Gastrocnemius medialis (tissue), 4 donors: ENCODE data around the gene TENM3. TPM values are rescaled to one million over a fixed set of nuclear protein-coding genes. Genes with fewer than 3 reads are reported as not detected.

Experiments used
- ATAC-seq, 2 donors: fragments of 150-250 bp; one replicate each; pipeline ENCODE4 v1.9.1; 2016
- DNase-seq, 2 donors: peaks; one replicate each; pipeline ENCODE4 v3.0.0-alpha.2; 2019
- H3K27ac ChIP-seq, 4 donors: fragments of 200-600 bp; sonication (generic); 1 replicate in 1 of 4; 2 replicates in 3 of 4; pipeline ENCODE4 v1.5.1; 2016 to 2018; ENCODE audit warnings: mild to moderate bottlenecking in 2 of 4, moderate library complexity in 1 of 4
- H3K27me3 ChIP-seq, 3 donors: fragments of 200-600 bp; sonication (generic) in 2 of 3; 1 replicate in 1 of 3; 2 replicates in 2 of 3; pipeline versions ENCODE4 v1.5.1 to v1.6.0; 2016 to 2019; ENCODE audit warnings: mild to moderate bottlenecking in 1 of 3, moderate library complexity in 1 of 3
- H3K36me3 ChIP-seq, 2 donors: fragments of 200-600 bp; sonication (generic) in 1 of 2; one replicate each; pipeline ENCODE4 v1.5.1; 2017 to 2018
- H3K4me1 ChIP-seq, 2 donors: fragments of 200-600 bp; sonication (generic) in 1 of 2; one replicate each; pipeline ENCODE4 v1.5.1; 2016 to 2017; ENCODE audit warnings: mild to moderate bottlenecking in 2 of 2
- H3K4me3 ChIP-seq, 4 donors: fragments of 200-600 bp; sonication (generic) in 3 of 4; 1 replicate in 1 of 4; 2 replicates in 3 of 4; pipeline ENCODE4 v1.5.1; 2016 to 2019; ENCODE audit warnings: mild to moderate bottlenecking in 2 of 4
- H3K9me3 ChIP-seq, 3 donors: fragments of 200-600 bp; sonication (generic) in 2 of 3; 1 replicate in 1 of 3; 2 replicates in 2 of 3; pipeline ENCODE4 v1.5.1; 2016 to 2019
- CTCF ChIP-seq, 5 experiments: fragments of 450-650 bp in 3 of 5; fragments of 200-600 bp in 2 of 5; sonication (generic) in 2 of 5; IDR thresholded peaks in 4 of 5; conservative IDR thresholded peaks in 1 of 5; 1 replicate in 4 of 5; 2 replicates in 1 of 5; pipeline ENCODE4 v1.5.1; 2016 to 2019; ENCODE audit warnings: antibody characterized with exemption in 5 of 5, mild to moderate bottlenecking in 3 of 5, moderate library complexity in 3 of 5
- POLR2A ChIP-seq, 2 donors: fragments of 450-650 bp; IDR thresholded peaks; one replicate each; pipeline ENCODE4 v1.6.1; 2017; ENCODE audit warnings: antibody characterized with exemption in 2 of 2, mild to moderate bottlenecking in 2 of 2, moderate library complexity in 2 of 2
- in situ Hi-C, 4 donors: fragments of 200-750 bp; cut with MboI; loops; one replicate each; pipeline versions ENCODE4 v1.15.0 to v1.8.0; 2017; ENCODE audit warnings: low sequenced_read_pairs in 4 of 4
- intact Hi-C: fragments of 100-400 bp; cut with DNase I; formaldehyde crosslinking; loops from one replicate; pipeline ENCODE4 v1.15.1; 2023; ENCODE audit warnings: low total_unique reads
- total RNA-seq, 4 donors: library from RNA; depleted of rRNA; stranded (reverse); fragments of >200 nt; gene quantifications; one replicate each; pipeline versions ENCODE4 v1.1.0 to v1.2.3, GENCODE V29; 2016

Gene TENM3
- total RNA-seq, 4 donors from 2014 or later, result 8.3 to 16.2 (median 12.3) TPM

- ATAC-seq, result no peak
- H3K36me3 ChIP-seq, result no peaks in the 10 kb centered on the region
Observed at GRCh38 chr4:182507805-182508204, 264.6 kb downstream of the TENM3 start.

GRCh38 chr4:182510836-182511235 is 267.6 kb downstream of the TENM3 start:
- peaks cover 1 to 21% of the 10 kb centered on the region in 2 donors for H3K4me1 ChIP-seq
- intact Hi-C loops, result no loop called here
- TF ChIP-seq POLR2A (IDR thresholded peaks at IDR 0.05) (no peak), CTCF (IDR thresholded peaks at IDR 0.05 in 4 of 5, conservative IDR thresholded peaks at IDR 0.05 in 1 of 5) (no peak)
- H3K9me3 ChIP-seq, result no peaks in the 10 kb centered on the region
- ATAC-seq (no peak), DNase-seq (no peak)
- no peak overlapping the region for H3K4me3 ChIP-seq
- no peaks in the 10 kb centered on the region for H3K36me3 ChIP-seq
- H3K27me3 ChIP-seq, result no peaks in the 10 kb centered on the region
- in situ Hi-C loops, result no loop called here
- no peak overlapping the region for H3K27ac ChIP-seq

More at GRCh38 chr4:182507805-182508204, 264.6 kb downstream of the TENM3 start:
- no peak overlapping the region for H3K27ac ChIP-seq
- in situ Hi-C loops (no loop called here), intact Hi-C loops (no loop called here)
- H3K4me3 ChIP-seq, result no peak overlapping the region
- no peaks in the 10 kb centered on the region for H3K9me3 ChIP-seq
- no peak for DNase-seq
- peaks cover 3 to 23% of the 10 kb centered on the region in 2 donors for H3K4me1 ChIP-seq
- TF ChIP-seq POLR2A (IDR thresholded peaks at IDR 0.05) (no peak), CTCF (IDR thresholded peaks at IDR 0.05 in 4 of 5, conservative IDR thresholded peaks at IDR 0.05 in 1 of 5) (no peak)
- no peaks in the 10 kb centered on the region for H3K27me3 ChIP-seq

- Histone ChIP-seq H3K27ac (no peak overlapping the region), H3K4me1 (peaks cover 0 to 6% of the 10 kb centered on the region in 2 donors), H3K9me3 (no peaks in the 10 kb centered on the region), H3K27me3 (no peaks in the 10 kb centered on the region), H3K4me3 (no peak overlapping the region), H3K36me3 (no peaks in the 10 kb centered on the region)
- intact Hi-C loops (no loop called here), in situ Hi-C loops (no loop called here)
- no peak for ATAC-seq
- DNase-seq, result no peak
- TF ChIP-seq POLR2A (IDR thresholded peaks at IDR 0.05) (no peak), CTCF (IDR thresholded peaks at IDR 0.05 in 4 of 5, conservative IDR thresholded peaks at IDR 0.05 in 1 of 5) (no peak)
Observed at GRCh38 chr4:182513587-182514291, 270.5 kb downstream of the TENM3 start.

GRCh38 chr4:182518421-182518820 is 275.2 kb downstream of the TENM3 start:
- Histone ChIP-seq H3K27me3 (no peaks in the 10 kb centered on the region), H3K27ac (no peak overlapping the region), H3K36me3 (no peaks in the 10 kb centered on the region), H3K4me3 (no peak overlapping the region), H3K9me3 (no peaks in the 10 kb centered on the region), H3K4me1 (no peaks in the 10 kb centered on the region)
- ATAC-seq (no peak), DNase-seq (no peak)
- in situ Hi-C loops (no loop called here), intact Hi-C loops (no loop called here)
- no peak for TF ChIP-seq CTCF (IDR thresholded peaks at IDR 0.05 in 4 of 5, conservative IDR thresholded peaks at IDR 0.05 in 1 of 5)

GRCh38 chr4:182519528-182519927 is 276.3 kb downstream of the TENM3 start:
- Histone ChIP-seq H3K27ac (no peak overlapping the region), H3K4me3 (no peak overlapping the region), H3K27me3 (no peaks in the 10 kb centered on the region), H3K9me3 (no peaks in the 10 kb centered on the region), H3K36me3 (no peaks in the 10 kb centered on the region), H3K4me1 (no peaks in the 10 kb centered on the region)
- in situ Hi-C loops (no loop called here), intact Hi-C loops (no loop called here)
- DNase-seq, result no peak
- no peak for TF ChIP-seq CTCF (IDR thresholded peaks at IDR 0.05 in 4 of 5, conservative IDR thresholded peaks at IDR 0.05 in 1 of 5)
- no peak for TF ChIP-seq POLR2A (IDR thresholded peaks at IDR 0.05)
- no peak for ATAC-seq
